Measurements from ENCODE around the gene AMD1. TPM values are rescaled to one million over a fixed set of nuclear protein-coding genes. Genes with fewer than 3 reads are reported as not detected.

Gene AMD1
- total and polyA plus RNA-seq, 2 donors (not counting 1 experiment from before 2014, with no cell fraction given), result 33.4 to 107 TPM

GRCh38 chr6:110886555-110887167, 12.1 kb downstream of the AMD1 start:
- Histone ChIP-seq H4K20me1 (ENCODE audit: control insufficient read depth, extremely low read depth, insufficient read depth, low read length) (no peaks in the 10 kb centered on the region), H2AFZ (ENCODE audit: low read length) (no peak overlapping the region), H3K79me2 (ENCODE audit: control insufficient read depth, insufficient read depth, low read length) (peaks cover 96% of the 10 kb centered on the region), H3K27me3 (ENCODE audit: control insufficient read depth, insufficient read depth, low read length) (no peaks in the 10 kb centered on the region), H3K4me1 (ENCODE audit: control insufficient read depth, extremely low read depth, insufficient read depth, low read length) (peaks cover 2% of the 10 kb centered on the region), H3K27ac (ENCODE audit: insufficient read depth, low read length) (no peak overlapping the region), H3K36me3 (ENCODE audit: control insufficient read depth, insufficient read depth, low read length) (peaks cover 2% of the 10 kb centered on the region), H3K9ac (ENCODE audit: insufficient read depth, low read length) (no peak overlapping the region), H3K4me3 (replicated peaks in 1 of 4; ENCODE audit: control extremely low read depth in 1 of 4, insufficient read depth in 1 of 4, low read depth in 3 of 4, low read length in 4 of 4) (no peak overlapping the region), H3K9me3 (ENCODE audit: control insufficient read depth, insufficient read depth, low read depth, low read length) (no peaks in the 10 kb centered on the region), H3K4me2 (ENCODE audit: extremely low read depth, insufficient read depth, low read length) (no peak overlapping the region)
- TF ChIP-seq CTCF (conservative IDR thresholded peaks at IDR 0.05 in 1 of 2, IDR thresholded peaks at IDR 0.05 in 1 of 2; ENCODE audit: low read depth in 1 of 2, low read length in 2 of 2) (no peak), EZH2 (IDR thresholded peaks at IDR 0.05; ENCODE audit: low read length, missing control alignments) (no peak)
- DNase-seq (ENCODE audit: low read depth in 2 of 2), result no peak

GRCh38 chr6:110890288-110890687, 15.7 kb downstream of the AMD1 start:
- Histone ChIP-seq H3K79me2 (ENCODE audit: control insufficient read depth, insufficient read depth, low read length) (peaks cover 65% of the 10 kb centered on the region), H3K36me3 (ENCODE audit: control insufficient read depth, insufficient read depth, low read length) (peaks cover 4% of the 10 kb centered on the region), H3K4me1 (ENCODE audit: control insufficient read depth, extremely low read depth, insufficient read depth, low read length) (no peaks in the 10 kb centered on the region)

More at GRCh38 chr6:110890288-110890687, 15.7 kb downstream of the AMD1 start:
- Histone ChIP-seq H3K9me3 (ENCODE audit: control insufficient read depth, insufficient read depth, low read depth, low read length) (no peaks in the 10 kb centered on the region), H4K20me1 (ENCODE audit: control insufficient read depth, extremely low read depth, insufficient read depth, low read length) (no peaks in the 10 kb centered on the region), H3K27ac (ENCODE audit: insufficient read depth, low read length) (no peak overlapping the region), H2AFZ (ENCODE audit: low read length) (no peak overlapping the region), H3K4me3 (replicated peaks in 1 of 4; ENCODE audit: control extremely low read depth in 1 of 4, insufficient read depth in 1 of 4, low read depth in 3 of 4, low read length in 4 of 4) (no peak overlapping the region), H3K4me2 (ENCODE audit: extremely low read depth, insufficient read depth, low read length) (no peak overlapping the region), H3K9ac (ENCODE audit: insufficient read depth, low read length) (no peak overlapping the region), H3K27me3 (ENCODE audit: control insufficient read depth, insufficient read depth, low read length) (no peaks in the 10 kb centered on the region)
- no peak for TF ChIP-seq CTCF (conservative IDR thresholded peaks at IDR 0.05 in 1 of 2, IDR thresholded peaks at IDR 0.05 in 1 of 2; ENCODE audit: low read depth in 1 of 2, low read length in 2 of 2)
- no peak for TF ChIP-seq EZH2 (IDR thresholded peaks at IDR 0.05; ENCODE audit: low read length, missing control alignments)
- no peak for DNase-seq (ENCODE audit: low read depth in 2 of 2)
